ENCODE measurements around the gene FBXL19. TPM values are rescaled to one million over a fixed set of nuclear protein-coding genes. Genes with fewer than 3 reads are reported as not detected.

FBXL19 gene
- total RNA-seq, 1 donor from 2014 or later, result 76.8 TPM

DNA sequence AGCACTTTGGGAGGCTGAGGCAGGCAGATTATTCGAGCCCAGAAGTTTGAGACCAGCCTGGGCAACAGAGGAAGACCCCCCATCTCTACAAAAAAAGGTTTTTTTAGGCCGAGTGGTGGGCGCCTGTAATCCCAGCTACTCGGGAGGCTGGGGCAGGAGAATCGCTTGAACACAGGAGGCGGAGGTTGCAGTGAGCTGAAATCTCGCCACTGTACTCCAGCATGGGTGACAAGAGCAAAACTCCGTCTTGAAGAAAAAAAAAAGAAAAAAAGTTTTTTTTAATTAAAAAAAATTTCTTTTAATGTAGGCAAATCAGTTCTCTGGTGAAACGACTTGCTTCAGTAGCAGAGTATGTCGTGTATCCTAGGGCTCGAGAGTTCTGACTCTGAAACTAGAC is 72.6 kb downstream of the FBXL19 start:
- no peak for DNase-seq
- Mint-ChIP-seq H3K36me3 (ENCODE audit: unreplicated experiment) (no peaks in the 10 kb centered on the region), H3K27ac (ENCODE audit: unreplicated experiment) (no peak overlapping the region), H3K4me3 (ENCODE audit: unreplicated experiment) (peak overlapping the region; percentile 77), H3K9me3 (ENCODE audit: unreplicated experiment) (no peaks in the 10 kb centered on the region), H3K4me1 (ENCODE audit: low read depth, unreplicated experiment) (peaks cover 2% of the 10 kb centered on the region), H3K27me3 (ENCODE audit: unreplicated experiment) (peaks cover 12% of the 10 kb centered on the region)
- TF ChIP-seq, protein P1, sequence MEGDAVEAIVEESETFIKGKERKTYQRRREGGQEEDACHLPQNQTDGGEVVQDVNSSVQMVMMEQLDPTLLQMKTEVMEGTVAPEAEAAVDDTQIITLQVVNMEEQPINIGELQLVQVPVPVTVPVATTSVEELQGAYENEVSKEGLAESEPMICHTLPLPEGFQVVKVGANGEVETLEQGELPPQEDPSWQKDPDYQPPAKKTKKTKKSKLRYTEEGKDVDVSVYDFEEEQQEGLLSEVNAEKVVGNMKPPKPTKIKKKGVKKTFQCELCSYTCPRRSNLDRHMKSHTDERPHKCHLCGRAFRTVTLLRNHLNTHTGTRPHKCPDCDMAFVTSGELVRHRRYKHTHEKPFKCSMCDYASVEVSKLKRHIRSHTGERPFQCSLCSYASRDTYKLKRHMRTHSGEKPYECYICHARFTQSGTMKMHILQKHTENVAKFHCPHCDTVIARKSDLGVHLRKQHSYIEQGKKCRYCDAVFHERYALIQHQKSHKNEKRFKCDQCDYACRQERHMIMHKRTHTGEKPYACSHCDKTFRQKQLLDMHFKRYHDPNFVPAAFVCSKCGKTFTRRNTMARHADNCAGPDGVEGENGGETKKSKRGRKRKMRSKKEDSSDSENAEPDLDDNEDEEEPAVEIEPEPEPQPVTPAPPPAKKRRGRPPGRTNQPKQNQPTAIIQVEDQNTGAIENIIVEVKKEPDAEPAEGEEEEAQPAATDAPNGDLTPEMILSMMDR (IDR thresholded peaks at IDR 0.05; ENCODE audit: partially characterized antibody, unreplicated experiment), result no peak

DNA sequence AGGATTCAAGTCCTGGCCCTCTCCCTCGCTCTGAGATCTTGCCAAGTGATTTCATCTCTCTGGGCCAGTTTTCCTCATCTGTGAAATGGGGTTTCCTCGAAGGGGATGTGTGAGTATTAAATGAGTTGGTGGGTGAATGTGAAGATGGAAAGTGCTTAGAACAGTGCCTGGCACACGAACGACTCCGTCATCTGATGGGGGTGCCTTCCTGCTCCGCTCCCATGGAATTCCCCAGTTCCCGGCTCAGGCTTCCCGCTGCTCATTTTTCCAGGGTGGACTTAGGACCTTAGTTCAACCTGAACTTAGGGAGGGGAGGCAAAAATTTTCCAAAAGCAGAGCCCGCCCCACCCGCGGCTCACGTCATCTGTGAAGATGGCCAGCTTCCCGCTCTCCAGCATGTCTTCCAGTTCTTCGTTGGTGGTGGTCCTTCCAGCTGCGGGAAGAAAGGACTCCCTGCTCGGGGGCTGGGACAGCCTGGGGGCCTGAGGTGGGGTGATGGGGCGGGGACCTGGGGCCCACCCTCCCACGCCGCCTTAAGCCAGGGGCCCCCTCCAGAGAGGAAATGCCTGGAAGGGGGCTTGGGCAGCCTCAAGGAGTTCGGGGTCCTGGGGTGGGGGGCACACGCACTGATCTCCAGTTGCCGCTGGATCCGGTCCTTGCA is 73.1 kb downstream of the FBXL19 start:
- no peak for DNase-seq
- TF ChIP-seq, protein P1 (IDR thresholded peaks at IDR 0.05; ENCODE audit: partially characterized antibody, unreplicated experiment), result no peak
- Mint-ChIP-seq H3K9me3 (ENCODE audit: unreplicated experiment) (no peaks in the 10 kb centered on the region), H3K4me3 (ENCODE audit: unreplicated experiment) (peak overlapping the region; percentile 81), H3K27ac (ENCODE audit: unreplicated experiment) (peak overlapping the region; percentile 59), H3K36me3 (ENCODE audit: unreplicated experiment) (no peaks in the 10 kb centered on the region), H3K4me1 (ENCODE audit: low read depth, unreplicated experiment) (peaks cover 2% of the 10 kb centered on the region), H3K27me3 (ENCODE audit: unreplicated experiment) (peaks cover 7% of the 10 kb centered on the region)

DNA sequence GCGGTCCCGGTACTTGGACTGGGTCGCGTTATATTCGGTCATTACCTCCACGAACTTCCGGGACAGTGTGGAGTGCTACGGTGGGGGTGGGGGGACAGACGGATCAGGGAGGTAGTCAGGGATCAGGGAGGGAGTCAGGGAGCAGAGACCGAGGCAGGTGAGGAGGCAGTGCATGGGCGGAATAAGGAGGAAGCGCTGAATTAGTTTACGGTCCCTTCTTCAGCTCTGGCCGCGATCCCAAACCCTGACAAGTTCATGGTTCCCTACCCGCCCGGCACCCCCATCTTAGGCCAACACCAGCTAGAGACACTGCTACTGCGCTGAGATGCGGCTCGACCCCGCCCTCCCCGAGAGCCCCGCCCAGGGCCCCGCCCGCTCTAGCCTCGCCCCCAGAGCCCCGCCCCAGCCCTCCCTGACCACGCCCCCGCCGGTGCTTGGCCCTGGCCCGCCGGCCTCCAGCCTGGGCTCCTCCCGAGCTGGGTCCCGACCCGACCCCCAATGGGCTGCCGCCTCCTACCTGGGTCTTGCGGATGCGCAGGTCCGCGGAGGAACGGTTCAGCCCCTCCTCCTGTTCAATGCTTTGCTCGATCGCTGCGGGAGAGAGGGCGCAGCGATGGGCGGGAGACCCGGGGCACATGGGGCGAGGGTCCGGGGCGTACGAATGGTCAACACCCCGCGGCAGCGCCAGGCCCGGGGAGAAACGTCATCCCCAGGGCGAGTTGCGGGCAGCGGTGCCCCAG is 73.8 kb downstream of the FBXL19 start:
- H3K27ac Mint-ChIP-seq (ENCODE audit: unreplicated experiment), result no peak overlapping the region
- peak; percentile 75 for DNase-seq
- peaks cover 6% of the 10 kb centered on the region for H3K4me1 Mint-ChIP-seq (ENCODE audit: low read depth, unreplicated experiment)
- TF ChIP-seq, protein P1 (IDR thresholded peaks at IDR 0.05; ENCODE audit: partially characterized antibody, unreplicated experiment), result no peak
- no peaks in the 10 kb centered on the region for H3K9me3 Mint-ChIP-seq (ENCODE audit: unreplicated experiment)
- H3K36me3 Mint-ChIP-seq (ENCODE audit: unreplicated experiment), result no peaks in the 10 kb centered on the region
- H3K27me3 Mint-ChIP-seq (ENCODE audit: unreplicated experiment), result peaks cover 9% of the 10 kb centered on the region
- peak overlapping the region; percentile 81 for H3K4me3 Mint-ChIP-seq (ENCODE audit: unreplicated experiment)

DNA sequence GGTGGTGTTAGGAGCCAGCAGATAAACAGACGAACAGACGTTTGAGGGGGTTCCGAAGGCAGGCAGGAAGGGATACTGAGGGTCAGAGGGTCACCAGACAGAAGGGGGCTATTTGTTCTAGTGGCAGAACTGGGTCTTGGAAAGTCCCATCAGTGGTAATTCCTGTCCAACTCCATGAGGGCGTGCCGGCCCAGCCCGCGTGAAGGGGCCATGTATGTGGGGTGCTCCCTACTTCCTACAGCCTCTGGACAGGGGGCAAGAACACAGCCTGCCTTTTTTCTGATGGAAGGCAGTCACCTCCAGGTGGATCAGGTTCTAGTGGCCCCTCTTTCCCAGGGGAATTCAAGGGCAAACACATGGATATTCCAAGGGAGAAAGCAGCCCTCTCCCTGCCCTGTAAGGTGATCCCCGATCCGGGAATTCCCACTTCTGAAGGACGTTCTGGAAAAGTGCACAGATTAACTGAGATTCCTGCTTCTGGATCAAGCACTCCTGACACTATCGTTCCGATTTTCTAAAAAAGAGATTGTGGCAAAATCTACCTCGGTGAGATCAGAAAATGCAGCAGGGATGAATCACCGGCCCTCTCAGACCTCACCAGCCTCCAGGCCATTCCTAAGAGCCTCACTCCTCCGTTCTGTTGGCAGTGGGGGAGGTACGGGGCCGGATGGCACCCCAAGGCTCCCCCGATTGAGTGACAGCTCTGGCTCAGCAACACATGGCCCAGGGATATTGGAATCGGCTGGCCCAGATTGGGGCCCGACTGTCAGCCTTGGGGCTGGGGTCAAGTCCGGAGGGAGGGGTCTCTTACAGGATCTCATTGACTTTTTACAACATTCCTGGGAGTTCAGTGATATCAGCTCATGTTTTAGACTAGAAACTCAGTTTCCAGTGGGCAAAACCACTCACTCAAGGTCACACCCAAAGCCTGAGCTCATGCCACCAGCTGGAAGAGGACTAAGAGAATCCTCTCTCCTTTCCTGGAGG is 74.6 kb downstream of the FBXL19 start:
- Mint-ChIP-seq H3K4me1 (ENCODE audit: low read depth, unreplicated experiment) (peaks cover 12% of the 10 kb centered on the region), H3K27me3 (ENCODE audit: unreplicated experiment) (peaks cover 11% of the 10 kb centered on the region), H3K4me3 (ENCODE audit: unreplicated experiment) (peak overlapping the region; percentile 79), H3K27ac (ENCODE audit: unreplicated experiment) (no peak overlapping the region), H3K9me3 (ENCODE audit: unreplicated experiment) (no peaks in the 10 kb centered on the region), H3K36me3 (ENCODE audit: unreplicated experiment) (no peaks in the 10 kb centered on the region)
- DNase-seq, result no peak
- TF ChIP-seq, protein P1 (IDR thresholded peaks at IDR 0.05; ENCODE audit: partially characterized antibody, unreplicated experiment), result no peak

Small RNA genes within 50 kb of the gene (microRNA-seq; reads per million reads assigned to microRNA genes)
- gene MIR4519 (ENCODE audit: unreplicated experiment) (3.2 reads per million, percentile 23 among the genes with 10 or more reads in this experiment), gene MIR762 (ENCODE audit: unreplicated experiment) (0.96 reads per million)

Other genes starting within 250 kb of the FBXL19 start
- 60.1 TPM for gene SRCAP, start 224.4 kb upstream of the FBXL19 start, total RNA-seq (ENCODE audit: unreplicated experiment)
- 32.6 TPM for gene PHKG2, start 175.1 kb upstream of the FBXL19 start, total RNA-seq (ENCODE audit: unreplicated experiment)
- gene CFAP119, start 161.5 kb upstream of the FBXL19 start, total RNA-seq (ENCODE audit: unreplicated experiment), result 10.9 TPM
- 182 TPM for gene RNF40, start 161.2 kb upstream of the FBXL19 start, total RNA-seq (ENCODE audit: unreplicated experiment)
- gene ZNF629, start 136.4 kb upstream of the FBXL19 start, total RNA-seq (ENCODE audit: unreplicated experiment), result 42.5 TPM
- 24.0 TPM for gene BCL7C, start 29.5 kb upstream of the FBXL19 start, total RNA-seq (ENCODE audit: unreplicated experiment)
- 1.7 TPM for gene CTF1, start 27.0 kb upstream of the FBXL19 start, total RNA-seq (ENCODE audit: unreplicated experiment)
- 5.1 TPM for gene ORAI3, start 25.5 kb downstream of the FBXL19 start, total RNA-seq (ENCODE audit: unreplicated experiment)
- gene SETD1A, start 34.2 kb downstream of the FBXL19 start, total RNA-seq (ENCODE audit: unreplicated experiment), result 24.3 TPM
- 2.0 TPM for gene HSD3B7, start 61.6 kb downstream of the FBXL19 start, total RNA-seq (ENCODE audit: unreplicated experiment)
- gene STX1B, start 87.1 kb downstream of the FBXL19 start, total RNA-seq (ENCODE audit: unreplicated experiment), result 51.6 TPM
- gene STX4, start 110.0 kb downstream of the FBXL19 start, total RNA-seq (ENCODE audit: unreplicated experiment), result 23.4 TPM
- 15.5 TPM for gene ZNF668, start 150.7 kb downstream of the FBXL19 start, total RNA-seq (ENCODE audit: unreplicated experiment)
- 33.1 TPM for gene ZNF646, start 150.8 kb downstream of the FBXL19 start, total RNA-seq (ENCODE audit: unreplicated experiment)
- 20.4 TPM for gene PRSS53, start 165.4 kb downstream of the FBXL19 start, total RNA-seq (ENCODE audit: unreplicated experiment)
- gene VKORC1, start 171.2 kb downstream of the FBXL19 start, total RNA-seq (ENCODE audit: unreplicated experiment), result 152 TPM
- 62.4 TPM for gene BCKDK, start 184.8 kb downstream of the FBXL19 start, total RNA-seq (ENCODE audit: unreplicated experiment)
- gene KAT8, start 194.1 kb downstream of the FBXL19 start, total RNA-seq (ENCODE audit: unreplicated experiment), result 61.2 TPM
- not detected for gene PRSS8, start 212.2 kb downstream of the FBXL19 start, total RNA-seq (ENCODE audit: unreplicated experiment)
- 0.61 TPM for gene PRSS36, start 226.5 kb downstream of the FBXL19 start, total RNA-seq (ENCODE audit: unreplicated experiment)